ENCODE results near the gene KIF27. TPM values are rescaled to one million over a fixed set of nuclear protein-coding genes. Genes with fewer than 3 reads are reported as not detected.

Gene KIF27
- total RNA-seq, 1 experiment from 2014 or later: 9.2 TPM

GRCh38 chr9:83933790-83934189 lies 12.6 kb upstream of the KIF27 start:
- Histone ChIP-seq H3K4me3 (ENCODE audit: low read depth, low read length, poor library complexity, severe bottlenecking) (no peak overlapping the region), H3K27me3 (replicated peaks; ENCODE audit: insufficient read depth, low read depth, low read length, poor library complexity) (no peaks in the 10 kb centered on the region), H3K27ac (ENCODE audit: low read depth, low read length, poor library complexity, severe bottlenecking) (peak overlapping the region; percentile 66), H3K9me3 (ENCODE audit: low read depth, low read length, poor library complexity, severe bottlenecking) (no peaks in the 10 kb centered on the region), H3K4me1 (ENCODE audit: insufficient read depth, low read length, poor library complexity, severe bottlenecking) (peaks cover 46% of the 10 kb centered on the region), H3K36me3 (ENCODE audit: insufficient read depth, low read length, poor library complexity, severe bottlenecking) (no peaks in the 10 kb centered on the region)
- ChIA-PET POLR2A (ENCODE audit: low non-redundant PET) (interaction anchor here (0.7 kb wide), 2 partner anchors 308 to 346 kb away, joined by 3 to 7 read pairs; no protein-coding TSS in a partner anchor), CTCF (no interaction called here)
- intact Hi-C loops (cut with micrococcal nuclease; ENCODE audit: unreplicated experiment): no loop called here
- TF ChIP-seq EZH2 (IDR thresholded peaks at IDR 0.05; ENCODE audit: borderline replicate concordance, low read depth, low read length, poor library complexity, severe bottlenecking) (no peak), CTCF (conservative IDR thresholded peaks at IDR 0.05; ENCODE audit: low read depth, low read length) (no peak)
- DNase-seq (ENCODE audit: low spot score): peak; percentile 35
- BruUV-seq (replicated peaks): no TSS peak

GRCh38 chr9:83932851-83933250 lies 11.6 kb upstream of the KIF27 start:
- H3K27me3 ChIP-seq (replicated peaks; ENCODE audit: insufficient read depth, low read depth, low read length, poor library complexity): no peaks in the 10 kb centered on the region
- DNase-seq (ENCODE audit: low spot score): no peak
- intact Hi-C loops (cut with micrococcal nuclease; ENCODE audit: unreplicated experiment): no loop called here
- no peak overlapping the region for H3K27ac ChIP-seq (ENCODE audit: low read depth, low read length, poor library complexity, severe bottlenecking)
- H3K36me3 ChIP-seq (ENCODE audit: insufficient read depth, low read length, poor library complexity, severe bottlenecking): no peaks in the 10 kb centered on the region
- CTCF ChIA-PET: no interaction called here
- POLR2A ChIA-PET (ENCODE audit: low non-redundant PET): no interaction called here
- no peak overlapping the region for H3K4me3 ChIP-seq (ENCODE audit: low read depth, low read length, poor library complexity, severe bottlenecking)
- H3K4me1 ChIP-seq (ENCODE audit: insufficient read depth, low read length, poor library complexity, severe bottlenecking): peaks cover 46% of the 10 kb centered on the region
- no peaks in the 10 kb centered on the region for H3K9me3 ChIP-seq (ENCODE audit: low read depth, low read length, poor library complexity, severe bottlenecking)
- no peak for TF ChIP-seq EZH2 (IDR thresholded peaks at IDR 0.05; ENCODE audit: borderline replicate concordance, low read depth, low read length, poor library complexity, severe bottlenecking)
- no peak for TF ChIP-seq CTCF (conservative IDR thresholded peaks at IDR 0.05; ENCODE audit: low read depth, low read length)
- BruUV-seq (replicated peaks): no TSS peak

GRCh38 chr9:83932011-83932410 lies 10.8 kb upstream of the KIF27 start:
- peaks cover 46% of the 10 kb centered on the region for H3K4me1 ChIP-seq (ENCODE audit: insufficient read depth, low read length, poor library complexity, severe bottlenecking)
- no peak overlapping the region for H3K4me3 ChIP-seq (ENCODE audit: low read depth, low read length, poor library complexity, severe bottlenecking)
- intact Hi-C loops (cut with micrococcal nuclease; ENCODE audit: unreplicated experiment): no loop called here
- no peaks in the 10 kb centered on the region for H3K27me3 ChIP-seq (replicated peaks; ENCODE audit: insufficient read depth, low read depth, low read length, poor library complexity)
- ChIA-PET CTCF (no interaction called here), POLR2A (ENCODE audit: low non-redundant PET) (no interaction called here)
- peak; percentile 70 for DNase-seq (ENCODE audit: low spot score)
- H3K36me3 ChIP-seq (ENCODE audit: insufficient read depth, low read length, poor library complexity, severe bottlenecking): no peaks in the 10 kb centered on the region
- H3K9me3 ChIP-seq (ENCODE audit: low read depth, low read length, poor library complexity, severe bottlenecking): no peaks in the 10 kb centered on the region
- TF ChIP-seq EZH2 (IDR thresholded peaks at IDR 0.05; ENCODE audit: borderline replicate concordance, low read depth, low read length, poor library complexity, severe bottlenecking) (no peak), CTCF (conservative IDR thresholded peaks at IDR 0.05; ENCODE audit: low read depth, low read length) (no peak)
- BruUV-seq (replicated peaks): no TSS peak
- H3K27ac ChIP-seq (ENCODE audit: low read depth, low read length, poor library complexity, severe bottlenecking): peak overlapping the region; percentile 68

All from A673 (cell line).